Activated naive CD4-positive, alpha-beta T cell treated with anti-CD3 and anti-CD28 coated beads, Interleukin-2, amount 10 ng/mL, durations not matched to agents 7 days and 5 days (primary cell): Measurements from ENCODE around the gene CYB561.

Experiments
- CTCF ChIA-PET: fragments of 350-600 bp; sonication (Branson Sonifier 250); formaldehyde crosslinking; loops from one replicate; lab custom pipeline; 2021; ENCODE audit warnings: antibody characterized with exemption; lab: Charles Lee
- DNase-seq: peaks from one replicate; pipeline ENCODE4 v3.0.0-alpha.2; 2020
- H3K27ac Mint-ChIP-seq: one replicate; pipeline ENCODE4 v1.8.0; 2021; ENCODE audit warnings: mild to moderate bottlenecking, moderate library complexity, mixed read lengths
- H3K27me3 Mint-ChIP-seq: one replicate; pipeline ENCODE4 v1.8.0; 2021; ENCODE audit warnings: mild to moderate bottlenecking, mixed read lengths
- H3K36me3 Mint-ChIP-seq: one replicate; pipeline ENCODE4 v1.8.0; 2021; ENCODE audit warnings: mixed read lengths
- H3K4me1 Mint-ChIP-seq: one replicate; pipeline ENCODE4 v1.8.0; 2021; ENCODE audit warnings: mixed read lengths
- H3K4me3 Mint-ChIP-seq: one replicate; pipeline ENCODE4 v1.8.0; 2021; ENCODE audit warnings: mild to moderate bottlenecking, moderate library complexity, mixed read lengths
- H3K9me3 Mint-ChIP-seq: one replicate; pipeline ENCODE4 v1.8.0; 2021; ENCODE audit warnings: mixed read lengths

Gene CYB561

GRCh38 chr17:63390090-63390489 is 56.0 kb downstream of the CYB561 start:
- no peak overlapping the region for H3K4me3 Mint-ChIP-seq
- H3K27me3 Mint-ChIP-seq = no peaks in the 10 kb centered on the region
- no peak overlapping the region for H3K27ac Mint-ChIP-seq
- no peaks in the 10 kb centered on the region for H3K36me3 Mint-ChIP-seq
- H3K9me3 Mint-ChIP-seq = no peaks in the 10 kb centered on the region
- CTCF ChIA-PET = no interaction called here
- no peaks in the 10 kb centered on the region for H3K4me1 Mint-ChIP-seq
- DNase-seq = no peak

DNA sequence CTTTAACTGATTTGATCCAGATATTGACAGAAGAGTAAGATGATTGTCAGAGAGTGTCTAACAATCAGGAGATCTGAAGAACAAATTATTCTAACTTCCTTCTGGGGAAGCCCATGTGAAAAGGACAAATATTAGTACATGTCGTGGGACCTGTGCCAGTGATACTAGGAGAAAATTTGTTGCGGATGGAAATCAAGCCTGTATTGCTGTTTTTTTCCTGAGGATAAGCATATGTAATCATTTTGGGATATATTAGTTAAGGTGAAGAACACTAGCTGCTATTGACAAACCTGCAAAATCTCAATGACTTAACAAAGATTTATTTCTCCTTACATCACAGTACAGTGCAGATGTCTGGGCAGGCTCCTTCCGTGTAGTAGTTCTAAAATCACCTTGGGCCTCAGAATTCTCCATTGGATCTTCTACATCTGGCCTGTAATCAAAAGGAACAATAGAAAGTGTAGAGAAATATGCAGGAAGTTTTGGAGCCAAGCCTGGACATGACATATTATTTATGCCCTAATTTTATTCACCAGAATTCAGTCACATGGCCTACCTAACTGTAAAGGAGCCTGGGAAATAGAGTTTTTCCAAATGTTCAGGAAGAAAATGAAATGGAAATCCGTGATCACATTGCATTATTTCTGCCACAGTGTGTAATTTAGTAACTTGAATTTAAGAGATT is 58.3 kb downstream of the CYB561 start:
- no peak overlapping the region for H3K27ac Mint-ChIP-seq
- H3K4me3 Mint-ChIP-seq = no peak overlapping the region
- H3K36me3 Mint-ChIP-seq = no peaks in the 10 kb centered on the region
- H3K27me3 Mint-ChIP-seq = no peaks in the 10 kb centered on the region
- no peaks in the 10 kb centered on the region for H3K4me1 Mint-ChIP-seq
- no peaks in the 10 kb centered on the region for H3K9me3 Mint-ChIP-seq
- no peak for DNase-seq
- CTCF ChIA-PET = no interaction called here

DNA sequence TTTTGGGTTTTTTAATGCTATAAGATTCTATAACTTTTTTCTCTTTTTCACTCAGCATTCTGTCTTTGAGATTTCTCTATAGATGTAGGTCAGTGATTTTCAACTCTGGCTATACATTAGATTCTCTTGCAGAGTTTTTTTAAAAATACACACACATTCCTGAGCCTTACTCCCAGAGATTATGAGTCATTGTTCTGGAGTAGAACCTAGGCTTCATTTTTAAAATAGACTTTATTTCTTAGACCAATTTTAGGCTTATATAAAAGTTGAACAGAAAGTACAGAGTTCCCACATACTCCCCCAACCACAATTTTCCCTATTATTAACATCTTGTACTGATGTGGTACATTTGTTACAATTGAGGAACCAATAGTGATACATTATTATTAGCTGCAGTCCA is 63.3 kb downstream of the CYB561 start:
- Mint-ChIP-seq H3K9me3 (peaks cover 2% of the 10 kb centered on the region), H3K4me1 (no peaks in the 10 kb centered on the region), H3K4me3 (no peak overlapping the region), H3K27ac (no peak overlapping the region), H3K36me3 (no peaks in the 10 kb centered on the region), H3K27me3 (no peaks in the 10 kb centered on the region)
- no peak for DNase-seq
- CTCF ChIA-PET = no interaction called here
